HT-29 (cell line): ENCODE results near the gene ABHD12B. TPM values are rescaled to one million over a fixed set of nuclear protein-coding genes. Genes with fewer than 3 reads are reported as not detected.

Experiments used
- DNase-seq: peaks from one replicate; pipeline ENCODE4 v3.0.0-alpha.2; 2015; ENCODE audit warnings: low spot score
- total RNA-seq: library from RNA; depleted of rRNA; stranded (reverse); fragments of >200 nt; shearing (Covaris generic); gene quantifications from 2 replicates; pipeline ENCODE4 v1.2.3, GENCODE V29; 2014

ABHD12B gene
- total RNA-seq, 1 experiment from 2014 or later, result not detected

DNA sequence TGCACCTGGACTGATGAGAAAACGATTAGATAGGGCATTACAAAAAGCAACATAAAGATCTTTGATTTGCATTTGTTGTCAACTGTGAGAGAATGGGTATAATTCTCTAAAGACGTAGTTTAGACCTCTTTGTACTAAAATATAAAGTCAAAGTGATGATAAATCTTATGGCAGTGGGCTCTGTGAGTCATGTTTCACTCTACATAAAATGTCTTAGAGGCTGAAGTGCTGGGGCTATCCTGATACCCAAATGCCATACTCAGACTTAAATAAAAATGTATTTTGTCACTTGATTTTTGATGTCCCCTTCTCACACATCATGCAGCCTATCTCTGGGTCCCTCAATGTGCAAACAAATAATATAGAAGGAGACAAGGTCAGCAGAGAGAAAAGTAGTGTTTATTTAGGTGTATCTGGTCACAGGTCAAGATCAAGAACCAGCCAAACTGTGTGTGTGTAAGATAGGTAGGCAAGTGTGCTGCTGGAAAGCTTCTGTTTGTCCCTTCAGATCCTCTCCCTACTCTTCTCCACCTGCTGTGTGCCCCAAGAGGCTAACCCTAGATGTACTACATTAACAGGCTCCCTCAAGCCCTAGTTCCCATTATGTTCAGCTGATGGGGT, 33.9 kb upstream of the ABHD12B start:
- DNase-seq, result no peak

DNA sequence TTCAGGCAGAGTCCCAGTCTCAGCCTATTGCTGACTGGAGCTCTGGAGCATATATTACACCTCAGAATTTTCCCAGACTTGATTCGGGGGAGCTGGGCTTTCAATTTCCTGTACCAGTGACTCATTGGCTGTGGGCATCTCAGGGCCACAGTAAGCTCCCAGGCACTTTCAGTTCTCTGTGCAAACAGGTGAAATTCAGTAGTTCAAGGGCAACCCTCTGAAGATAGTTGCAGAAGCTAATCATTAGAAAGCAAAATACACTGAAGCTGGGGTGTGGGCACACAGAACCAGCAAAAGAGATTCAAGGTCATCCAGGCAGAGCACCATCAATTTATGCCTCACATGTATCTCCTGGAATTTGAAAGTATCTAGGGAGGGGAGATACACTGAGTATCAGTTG, 32.8 kb upstream of the ABHD12B start:
- DNase-seq, result no peak

DNA sequence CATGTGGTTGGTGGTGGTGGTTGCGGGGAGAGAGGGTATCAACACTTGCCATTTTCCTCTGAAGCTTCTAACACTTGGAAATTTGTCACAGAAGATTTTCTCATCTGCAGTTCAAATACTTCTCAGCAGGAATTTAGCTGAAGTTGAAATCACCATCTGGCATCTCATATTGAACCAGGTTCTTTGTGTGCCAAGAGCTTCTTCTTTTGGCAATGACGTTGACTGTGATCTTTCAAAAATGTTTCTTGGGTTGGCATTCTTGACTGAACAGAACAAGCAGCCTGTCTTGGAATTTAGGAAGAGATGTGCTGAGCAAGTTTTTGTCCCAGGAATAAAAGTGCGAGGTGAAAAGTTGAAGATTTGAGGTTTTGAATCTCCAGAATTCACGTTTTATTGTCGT, 32.2 kb upstream of the ABHD12B start:
- no peak for DNase-seq

DNA sequence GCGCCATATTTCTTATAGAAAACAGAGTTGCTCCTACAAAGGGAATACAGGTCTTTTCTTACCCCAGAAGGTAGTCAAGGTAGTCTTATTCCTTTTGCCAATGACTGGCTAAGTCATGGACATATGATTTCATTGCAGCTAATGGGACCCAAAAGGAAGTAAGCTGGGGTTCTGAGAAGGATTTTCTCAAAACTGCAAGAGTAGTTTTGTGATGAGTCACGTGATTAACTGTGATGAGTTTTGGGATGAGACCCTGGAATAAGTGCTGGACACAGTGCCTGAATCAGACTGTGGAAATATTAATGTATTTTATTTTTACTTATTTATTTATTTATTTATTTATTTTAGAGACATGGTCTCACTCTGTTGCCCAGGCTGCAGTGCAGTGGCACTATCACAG, 27.5 kb upstream of the ABHD12B start:
- no peak for DNase-seq

DNA sequence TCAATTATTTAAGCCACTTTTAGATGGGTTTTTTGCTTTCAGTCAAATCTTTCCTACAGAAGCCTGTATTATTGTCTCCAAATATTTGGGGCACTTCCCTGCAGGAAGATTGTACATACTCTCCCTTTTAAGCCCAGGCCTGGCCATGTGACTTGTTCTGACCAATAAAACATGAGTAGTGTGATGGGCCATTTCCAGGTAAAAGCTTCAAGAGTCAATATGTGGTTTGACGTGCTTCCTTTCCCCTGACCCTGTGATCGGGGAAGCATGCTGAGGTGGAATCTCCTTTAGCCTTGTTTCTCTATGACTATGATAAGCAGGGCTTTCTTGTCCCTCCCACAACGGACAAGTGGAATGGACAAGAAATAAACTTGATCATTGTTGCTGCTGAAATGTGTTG, 26.7 kb upstream of the ABHD12B start:
- DNase-seq, result no peak

DNA sequence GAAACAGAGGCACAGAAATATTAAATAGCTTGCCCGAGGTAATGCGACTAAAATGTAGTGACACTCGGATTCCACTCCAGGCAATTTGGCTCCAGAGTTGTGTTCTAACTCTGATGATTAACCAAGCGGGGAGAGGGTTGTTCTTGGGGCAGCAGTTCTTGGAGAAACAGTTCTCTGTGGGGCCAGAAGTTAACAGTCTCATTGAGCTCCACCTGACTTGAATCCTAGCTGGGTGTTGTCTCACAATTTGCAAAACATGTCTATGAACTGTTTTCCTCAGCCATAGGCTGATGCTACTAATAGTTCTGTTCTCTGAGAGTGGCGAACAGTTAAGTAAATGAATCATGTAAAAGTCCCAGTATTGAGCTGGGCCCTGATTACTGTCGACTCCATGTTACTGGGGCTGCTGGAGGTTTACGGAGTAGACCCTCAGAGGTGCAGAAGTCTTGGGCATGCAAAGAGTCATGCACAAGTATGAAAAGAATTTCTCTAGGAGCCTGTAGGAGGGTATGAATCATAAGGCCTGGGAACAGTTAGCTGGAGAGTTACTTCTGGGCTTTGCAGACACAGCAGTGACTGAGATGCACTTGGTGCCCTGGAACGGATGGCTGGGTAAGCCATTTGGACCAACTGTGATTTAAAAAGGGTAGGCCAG, 25.5 kb upstream of the ABHD12B start:
- DNase-seq, result no peak

DNA sequence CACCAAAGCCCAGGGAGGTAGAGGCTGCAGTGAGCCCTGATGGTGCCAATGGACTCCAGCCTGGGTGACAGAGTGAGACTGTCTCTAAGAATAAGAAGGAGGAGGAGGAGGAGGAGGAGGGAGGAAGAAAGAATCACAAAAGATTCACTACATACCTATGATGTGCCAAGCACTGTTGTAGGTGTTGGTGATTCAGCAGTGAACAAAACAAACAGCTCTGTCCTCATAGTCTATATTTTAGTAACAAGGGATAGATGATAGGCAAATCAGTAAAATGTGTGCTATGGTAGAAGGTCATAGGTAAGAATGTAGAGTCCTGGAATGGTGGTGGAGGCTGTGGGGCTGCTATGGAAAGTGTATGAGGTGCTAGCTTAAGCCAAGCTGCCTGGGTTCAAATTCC, 18.0 kb upstream of the ABHD12B start:
- DNase-seq, result no peak

DNA sequence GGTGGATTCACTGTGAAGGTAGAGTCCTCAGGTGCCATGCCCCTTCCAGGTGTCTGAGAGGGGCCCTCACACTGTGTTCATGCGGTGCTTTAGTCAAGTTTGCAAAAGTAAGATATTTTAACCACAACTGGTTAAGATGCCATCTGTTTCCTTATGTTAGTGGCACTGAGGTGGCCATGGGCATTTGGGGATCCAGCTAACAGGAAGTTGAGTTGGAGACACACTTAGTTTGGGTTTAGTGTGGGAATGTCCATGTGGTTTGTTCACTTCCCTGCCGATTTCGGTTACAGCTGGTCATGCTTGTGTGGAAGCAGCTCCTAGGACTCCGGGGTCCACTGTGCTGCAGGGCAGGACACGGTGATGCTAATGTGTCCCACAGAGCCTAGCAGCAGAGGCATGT, 17.3 kb upstream of the ABHD12B start:
- no peak for DNase-seq

DNA sequence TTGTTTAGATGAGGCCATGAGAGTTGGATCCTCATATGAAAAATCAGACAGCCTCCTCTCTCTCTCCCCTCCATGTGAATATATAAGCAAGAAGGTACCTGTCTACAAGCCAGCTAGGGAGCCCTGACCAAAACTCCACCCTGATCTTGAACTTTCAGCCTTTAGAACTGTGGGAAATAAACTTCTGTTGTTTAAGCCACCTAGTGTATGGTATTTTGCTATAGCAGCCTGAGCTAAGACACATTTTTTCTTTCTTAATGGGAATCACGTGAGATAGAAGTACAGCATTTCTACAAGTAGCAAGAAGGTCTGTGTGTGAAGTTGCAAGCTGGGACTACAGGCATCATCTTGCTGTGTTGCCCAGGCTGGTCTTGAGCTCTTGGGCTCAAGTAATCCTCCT, 16.3 kb upstream of the ABHD12B start:
- DNase-seq, result peak; percentile 2

DNA sequence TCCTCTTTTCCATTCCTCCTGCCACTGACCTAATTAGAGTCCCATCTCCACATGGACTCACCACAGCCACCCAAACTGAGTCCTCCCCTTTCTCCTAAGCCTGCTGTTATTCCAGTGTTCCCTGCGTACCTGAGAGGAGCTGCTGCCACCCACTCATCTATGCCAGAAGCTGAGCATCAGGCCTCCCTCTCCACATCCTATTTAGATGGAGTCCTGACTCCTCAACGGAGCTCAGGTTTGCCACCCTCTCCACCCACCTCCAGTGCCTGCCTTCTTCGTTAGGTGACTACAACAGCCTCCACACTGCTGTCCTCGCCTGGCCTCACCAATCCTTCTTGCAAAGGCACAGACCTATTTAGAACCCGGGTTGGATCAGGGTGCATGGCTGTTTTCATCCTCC, 15.2 kb upstream of the ABHD12B start:
- no peak for DNase-seq

DNA sequence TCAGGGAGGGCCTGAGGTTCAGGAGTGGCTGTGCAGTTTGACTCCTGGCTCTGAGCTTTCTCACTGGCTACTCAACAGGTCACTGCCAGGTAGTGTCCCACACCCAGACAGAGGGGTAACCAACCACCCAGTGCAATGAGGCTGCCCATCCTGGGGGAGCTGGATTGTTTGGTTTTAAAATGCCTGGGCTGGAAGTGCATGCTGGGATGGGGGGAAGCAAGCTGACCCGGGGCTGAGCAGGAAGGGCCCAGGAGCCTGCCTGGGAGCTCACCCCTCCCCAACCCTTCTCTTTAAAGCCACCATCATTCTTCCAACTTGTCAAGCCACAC, 12.6 kb upstream of the ABHD12B start:
- DNase-seq, result no peak

DNA sequence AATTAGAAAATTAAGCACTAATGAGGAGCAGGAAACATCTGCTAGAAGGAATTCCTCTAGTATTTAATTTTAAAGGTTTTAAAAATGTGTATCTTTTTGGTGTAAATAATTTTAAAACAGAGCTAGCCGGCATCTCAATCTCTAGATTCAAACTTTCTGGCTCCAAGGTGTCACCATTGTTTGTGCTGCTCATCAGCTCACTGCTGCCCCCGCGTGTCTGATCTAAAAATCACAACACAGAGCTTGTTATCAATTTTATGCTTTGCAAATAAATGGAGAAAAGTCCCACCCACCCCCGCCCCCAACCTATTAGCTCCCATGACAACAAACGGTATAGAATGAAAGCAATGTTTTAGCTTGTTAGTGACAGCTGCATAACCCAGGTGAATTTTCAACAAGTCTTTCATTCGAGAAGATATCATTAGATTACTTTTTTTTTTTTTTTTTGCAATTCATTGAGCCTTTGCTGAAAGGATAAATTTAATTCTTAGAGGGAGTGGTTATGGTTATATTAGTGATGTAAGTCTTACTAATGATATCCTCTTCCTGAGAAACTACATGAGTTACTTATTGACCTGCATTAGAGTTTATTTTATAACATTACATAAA, 11.3 kb upstream of the ABHD12B start:
- DNase-seq, result peak; percentile 87

DNA sequence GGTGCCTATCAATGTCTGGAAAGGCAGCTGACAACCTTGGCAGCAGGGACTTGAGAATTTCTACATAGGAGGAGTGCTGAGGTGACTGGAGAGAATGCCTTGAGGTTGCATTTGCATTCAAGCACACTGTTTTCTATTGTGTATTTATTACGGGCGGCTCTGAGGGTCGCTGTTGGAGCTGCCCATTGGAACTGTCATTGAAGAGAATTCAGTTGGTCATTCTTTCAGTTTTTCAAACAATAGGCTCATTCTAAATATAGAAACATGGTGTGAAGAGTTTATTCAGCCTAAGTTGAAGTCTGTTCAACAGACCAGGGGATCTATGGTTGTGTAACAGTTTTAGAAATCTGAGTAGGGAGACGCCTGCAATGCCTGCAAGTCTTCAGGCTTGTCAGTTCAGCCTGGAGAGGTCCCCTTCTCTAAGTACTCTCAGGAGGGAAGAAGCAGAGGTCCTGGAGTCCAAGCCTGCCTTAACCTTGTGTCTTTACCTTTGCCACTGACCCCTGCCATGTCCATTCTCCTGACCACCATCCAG, 9.8 kb upstream of the ABHD12B start:
- no peak for DNase-seq

DNA sequence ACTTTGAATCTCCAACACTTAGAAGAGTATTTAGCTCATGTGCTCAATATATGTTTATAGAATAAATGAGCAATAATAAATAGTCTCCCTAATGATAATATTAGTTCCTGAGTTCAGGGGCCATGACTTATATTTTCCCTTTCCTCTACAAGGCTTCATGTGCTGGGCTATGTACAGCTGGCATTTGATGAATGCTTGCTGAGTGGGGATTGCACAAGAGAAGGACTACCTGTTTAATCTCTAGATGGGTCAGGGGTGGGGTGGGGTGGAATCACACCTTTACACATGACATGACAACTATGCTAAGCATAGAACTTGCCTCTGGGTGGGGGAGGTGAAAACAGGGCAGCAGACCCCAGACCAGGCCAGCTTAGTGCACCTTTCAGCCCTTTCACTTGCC, 7.6 kb upstream of the ABHD12B start:
- no peak for DNase-seq

DNA sequence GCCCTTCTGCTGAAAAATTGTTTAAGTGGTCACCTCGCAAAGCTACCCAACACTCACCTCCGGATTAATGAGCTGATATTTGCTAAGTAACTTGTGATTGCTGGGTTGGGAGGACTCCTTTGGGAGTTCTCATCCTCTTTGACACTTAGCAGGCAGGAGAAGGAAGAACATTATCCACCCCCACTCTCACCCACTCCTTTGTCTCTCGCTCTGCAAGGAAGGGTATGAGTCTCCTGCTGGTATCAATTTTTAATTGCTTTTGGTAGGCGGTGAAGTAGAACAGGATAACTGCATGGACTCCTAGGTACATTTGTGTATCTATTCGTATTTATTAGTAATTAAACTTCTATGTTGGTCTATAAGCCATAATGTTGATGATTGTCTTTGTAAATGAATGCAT, 6.9 kb upstream of the ABHD12B start:
- no peak for DNase-seq

DNA sequence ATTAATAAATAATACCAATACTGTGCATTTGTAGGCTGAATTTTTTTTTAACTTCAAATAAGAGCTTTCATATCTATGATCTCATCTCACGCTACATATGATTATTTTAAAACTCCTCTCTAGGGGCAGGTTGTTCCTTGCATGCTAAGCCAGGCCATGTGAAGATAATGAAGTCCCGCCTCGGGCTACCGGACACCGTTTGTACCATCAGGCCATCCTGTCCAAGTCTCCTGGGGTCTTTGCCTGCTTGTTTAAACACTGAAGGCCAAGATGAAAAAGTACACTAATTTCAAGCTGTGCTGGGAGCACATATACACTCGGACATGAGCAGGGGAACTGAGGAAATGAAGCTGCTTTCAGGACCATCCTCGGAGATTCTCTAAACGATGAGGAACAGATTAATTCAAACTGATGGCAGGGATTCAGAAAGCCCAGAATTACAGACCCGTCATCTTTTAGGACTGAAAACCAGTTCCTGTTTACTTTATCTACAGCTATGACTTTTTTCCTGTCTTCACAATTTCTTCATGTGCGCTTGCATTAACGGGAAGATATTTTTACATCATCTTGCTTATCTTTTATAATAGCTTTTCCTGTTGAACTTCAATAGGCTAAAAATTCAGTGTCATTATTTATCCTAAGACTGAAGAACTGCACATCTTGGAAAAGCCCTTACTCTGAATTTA, 6.3 kb upstream of the ABHD12B start:
- no peak for DNase-seq

DNA sequence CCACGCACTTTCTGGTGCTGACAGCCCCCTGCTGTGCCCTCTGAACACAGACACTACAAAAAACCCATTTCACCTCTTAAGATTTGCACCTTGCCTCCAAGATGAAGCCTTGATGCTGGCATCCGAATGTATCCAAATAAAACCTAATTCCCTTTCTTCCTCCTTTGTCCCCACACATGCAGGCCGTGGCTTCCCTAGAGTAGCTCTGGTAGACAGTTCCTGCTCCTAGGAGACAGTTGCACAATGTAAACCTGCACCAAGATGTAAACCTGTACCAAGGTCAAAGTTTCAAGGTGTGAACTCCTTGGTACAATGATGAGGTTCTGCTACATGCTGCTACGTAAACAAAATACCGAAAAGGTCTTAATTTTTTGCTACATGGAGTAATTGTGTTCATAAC, 625 bp upstream of the ABHD12B start:
- DNase-seq, result no peak

DNA sequence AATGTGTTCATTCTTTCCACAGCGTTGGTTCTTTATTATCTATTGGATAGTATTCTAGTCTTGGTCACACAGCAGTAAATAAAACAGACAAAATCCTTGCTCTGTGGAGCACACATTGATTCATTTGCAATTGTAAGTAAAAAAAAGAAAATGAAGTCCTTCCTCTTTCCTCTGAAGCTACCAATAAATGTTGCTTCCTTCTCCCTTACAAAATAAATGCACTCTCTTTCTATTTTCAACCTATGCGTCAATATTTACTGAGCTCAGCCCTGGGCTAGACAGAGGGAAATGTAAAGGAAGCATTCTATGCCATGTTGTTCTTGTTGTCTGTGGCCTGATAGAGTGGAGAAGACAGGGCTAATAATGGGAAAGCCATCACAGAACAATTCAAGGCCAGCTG, 2.9 kb downstream of the ABHD12B start:
- DNase-seq, result no peak

DNA sequence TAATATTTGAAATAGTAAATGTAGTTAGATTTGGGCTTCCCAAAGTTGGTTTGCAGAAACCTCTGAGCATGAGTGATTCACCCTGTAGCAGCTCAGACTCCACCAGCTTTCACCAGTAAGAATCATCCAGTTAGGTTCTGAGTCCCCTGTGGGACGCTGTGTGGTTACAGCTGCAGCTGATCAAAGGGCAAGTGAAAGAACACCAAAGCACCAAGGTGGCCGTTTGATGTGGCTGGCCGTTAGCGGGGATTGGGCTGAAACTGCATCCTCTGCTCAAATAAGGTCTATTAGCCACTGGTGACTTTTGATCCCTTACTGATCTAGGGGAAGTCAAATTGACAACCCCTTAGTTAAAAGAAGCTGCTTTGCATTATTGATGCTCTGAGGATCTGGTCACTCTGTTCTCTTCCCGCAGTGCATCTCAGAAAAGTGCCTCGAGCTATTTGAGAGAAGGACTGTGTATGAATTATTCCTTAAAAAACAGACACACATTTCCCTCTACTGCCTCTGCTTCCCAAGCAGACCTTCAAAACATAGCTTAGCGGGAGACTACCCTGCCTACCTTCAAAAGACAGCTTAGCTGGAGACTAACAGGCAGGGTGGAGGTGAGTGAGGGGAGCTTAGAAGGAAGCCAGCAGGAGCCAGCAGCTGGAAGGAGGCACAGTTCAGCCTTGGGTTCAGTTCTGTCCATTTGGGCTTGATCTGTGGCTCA, 3.7 kb downstream of the ABHD12B start:
- no peak for DNase-seq

DNA sequence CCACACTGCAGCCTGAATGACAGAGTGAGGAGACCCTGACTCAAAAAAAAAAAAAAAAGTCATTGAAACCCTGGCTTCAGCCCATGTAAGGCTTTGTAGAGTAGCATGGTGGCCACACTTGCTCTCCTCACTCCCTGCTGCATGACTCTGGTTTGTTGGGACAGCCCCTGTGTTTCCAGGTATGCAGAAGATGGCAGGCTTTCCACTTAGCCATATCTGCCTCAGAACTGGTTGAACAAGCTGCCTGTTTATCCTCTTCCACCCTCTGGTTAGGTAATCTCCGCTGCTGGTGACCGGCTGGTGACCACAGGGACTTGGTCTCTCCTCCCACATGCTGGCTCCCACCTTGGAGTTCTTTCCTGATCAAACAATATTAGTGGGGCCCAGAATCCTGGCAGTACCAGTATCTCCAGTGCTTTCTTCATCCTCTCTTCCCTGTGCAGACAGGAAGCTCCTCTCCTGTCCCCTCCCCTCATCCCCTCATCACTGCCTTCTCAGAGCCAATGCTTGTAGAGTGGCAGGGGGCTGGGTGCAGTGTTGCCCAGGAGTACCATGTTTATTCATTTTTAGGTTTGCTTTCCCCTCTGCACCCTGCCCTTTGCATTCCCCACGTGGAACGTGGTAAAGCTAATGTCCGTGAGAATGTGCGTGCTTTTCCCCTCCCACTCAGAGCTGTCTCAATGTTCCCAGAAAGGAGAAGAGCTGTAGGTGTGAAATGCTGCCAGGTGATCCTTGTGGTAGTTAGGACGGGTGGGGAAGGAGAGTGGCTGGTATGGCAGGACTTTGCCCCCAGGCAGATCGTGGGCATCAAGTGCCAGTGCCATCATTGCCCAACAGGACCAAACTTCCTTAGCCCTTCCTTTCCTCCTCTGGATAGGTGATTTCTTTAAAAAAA, 11.3 kb downstream of the ABHD12B start:
- peak; percentile 69 for DNase-seq

DNA sequence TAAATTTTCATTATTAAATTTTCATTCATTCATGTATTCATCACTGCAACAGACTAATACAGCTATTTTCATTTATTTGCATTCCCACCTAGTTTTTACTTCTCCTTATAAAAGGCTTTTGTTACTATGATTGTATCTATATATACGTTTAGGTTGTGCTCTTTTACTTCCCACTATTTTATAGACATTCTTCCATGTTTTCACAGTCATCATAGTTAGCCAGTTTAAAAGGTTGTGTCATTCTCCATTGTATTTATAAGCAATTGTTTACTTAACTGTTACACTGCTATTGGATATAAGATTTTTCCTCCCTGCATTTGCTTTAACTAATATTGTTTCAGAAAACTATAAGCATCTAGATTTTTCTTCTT, 12.0 kb downstream of the ABHD12B start:
- no peak for DNase-seq
